PC-9 (cell line): ENCODE measurements around the gene COL27A1. TPM values are rescaled to one million over a fixed set of nuclear protein-coding genes. Genes with fewer than 3 reads are reported as not detected.
"Not testable (repeated sequence)": the region's sequence is repeated elsewhere in the genome, so short reads cannot be mapped to it uniquely, and the experiment has no call there.

Experiments used
- BruUV-seq: library from RNA; stranded (reverse); fragments of 400-500 nt; replicated peaks from 2 replicates; lab custom pipeline; 2021; lab: Mats Ljungman, UMichigan
- CTCF ChIA-PET: fragments of 300-600 bp; sonication (Branson Sonifier 250); formaldehyde crosslinking; loops from one replicate; lab custom pipeline; 2022; ENCODE audit warnings: antibody characterized with exemption; lab: Charles Lee
- POLR2A ChIA-PET: fragments of 300-600 bp; sonication (Branson Sonifier 250); formaldehyde crosslinking; loops from one replicate; lab custom pipeline; 2022; ENCODE audit warnings: antibody characterized with exemption; ENCODE audit not compliant: unreplicated experiment; lab: Charles Lee
- DNase-seq, 2 experiments: peaks; one replicate each; pipeline versions ENCODE4 v3.0.0 to v3.0.0-alpha.2; 2015 to 2022; ENCODE audit warnings: mixed read lengths in 1 of 2
- H2AFZ ChIP-seq: fragments of 200-600 bp; sonication (generic); 2 replicates; pipeline ENCODE4 v1.8.1; 2017; ENCODE audit warnings: antibody characterized with exemption
- H3F3A ChIP-seq: fragments of 200-600 bp; sonication (generic); 2 replicates; pipeline ENCODE4 v1.8.1; 2017; ENCODE audit warnings: antibody characterized with exemption, mild to moderate bottlenecking, low read depth; ENCODE audit not compliant: insufficient read depth
- H3K27ac ChIP-seq: fragments of 200-600 bp; sonication (generic); 2 replicates; pipeline ENCODE4 v1.6.1; 2016; ENCODE audit warnings: mixed run types
- H3K27me3 ChIP-seq: fragments of 200-600 bp; sonication (generic); 2 replicates; pipeline ENCODE4 v1.6.1; 2016; ENCODE audit warnings: low read depth, mixed run types; ENCODE audit not compliant: insufficient read depth
- H3K36me3 ChIP-seq: fragments of 200-600 bp; sonication (generic); 2 replicates; pipeline ENCODE4 v1.6.1; 2016; ENCODE audit warnings: low read depth, mixed run types
- H3K4me1 ChIP-seq: fragments of 200-600 bp; sonication (generic); replicated peaks from 2 replicates; pipeline ENCODE4 v1.6.1; 2016; ENCODE audit warnings: mixed run types; ENCODE audit not compliant: insufficient read depth
- H3K4me2 ChIP-seq: fragments of 200-600 bp; sonication (generic); 2 replicates; pipeline ENCODE4 v1.6.1; 2017; ENCODE audit warnings: mixed run types
- H3K4me3 ChIP-seq: fragments of 200-600 bp; sonication (generic); 2 replicates; pipeline ENCODE4 v1.6.1; 2016; ENCODE audit warnings: mixed run types
- H3K79me2 ChIP-seq: fragments of 200-600 bp; sonication (generic); 2 replicates; pipeline ENCODE4 v1.6.1; 2017; ENCODE audit warnings: low read depth, mixed run types
- H3K9me2 ChIP-seq: fragments of 200-600 bp; sonication (generic); 2 replicates; pipeline ENCODE4 v1.8.1; 2017; ENCODE audit warnings: mild to moderate bottlenecking; ENCODE audit not compliant: insufficient read depth
- H3K9me3 ChIP-seq: fragments of 200-600 bp; sonication (generic); 2 replicates; pipeline ENCODE4 v1.8.1; 2016; ENCODE audit warnings: low read depth; ENCODE audit not compliant: insufficient read depth
- H4K20me1 ChIP-seq: fragments of 200-600 bp; sonication (generic); 2 replicates; pipeline ENCODE4 v1.8.1; 2017; ENCODE audit not compliant: insufficient read depth
- CTCF ChIP-seq: fragments of 200-600 bp; sonication (generic); conservative IDR thresholded peaks from 2 replicates; pipeline ENCODE4 v1.6.1; 2017; ENCODE audit warnings: mixed run types, antibody characterized with exemption, mild to moderate bottlenecking, moderate library complexity
- EZH2 ChIP-seq: fragments of 200-600 bp; sonication (generic); IDR thresholded peaks from 2 replicates; pipeline ENCODE4 v1.8.0; 2017; ENCODE audit warnings: antibody characterized with exemption, low read depth
- intact Hi-C: fragments of 100-400 bp; cut with micrococcal nuclease; formaldehyde crosslinking; loops from one replicate; pipeline ENCODE4 v1.10.0; 2022; ENCODE audit not compliant: unreplicated experiment
- total RNA-seq: library from RNA; stranded (reverse); gene quantifications from 2 replicates; pipeline ENCODE4 v1.2.3, GENCODE V29; 2021

The COL27A1 gene
- total RNA-seq, 1 experiment from 2014 or later, result 0.39 TPM

GRCh38 chr9:114321759-114322158 lies 166.4 kb downstream of the COL27A1 start:
- no peak overlapping the region for H3K4me2 ChIP-seq
- H4K20me1 ChIP-seq, result no peaks in the 10 kb centered on the region
- no peak overlapping the region for H3K27ac ChIP-seq
- no TSS peak for BruUV-seq
- CTCF ChIA-PET, result no interaction called here
- H3K79me2 ChIP-seq, result no peaks in the 10 kb centered on the region
- POLR2A ChIA-PET, result interaction anchor here (0.7 kb wide), 1 partner anchor 184 kb away, joined by 5 read pairs; no protein-coding TSS in a partner anchor
- intact Hi-C loops, result no loop called here
- no peaks in the 10 kb centered on the region for H3K9me3 ChIP-seq
- TF ChIP-seq EZH2, result no peak
- TF ChIP-seq CTCF, result no peak
- no peak for DNase-seq
- no peaks in the 10 kb centered on the region for H3K9me2 ChIP-seq
- peaks cover 6% of the 10 kb centered on the region; the same call in 1 of the 2 replicates for H3K4me1 ChIP-seq
- peaks cover 9% of the 10 kb centered on the region; the same call in 1 of the 2 replicates for H3K27me3 ChIP-seq
- no peak overlapping the region for H2AFZ ChIP-seq
- no peak overlapping the region for H3K4me3 ChIP-seq
- no peaks in the 10 kb centered on the region for H3K36me3 ChIP-seq
- H3F3A ChIP-seq, result no peaks in the 10 kb centered on the region

GRCh38 chr9:114322160-114322818 lies 167.0 kb downstream of the COL27A1 start:
- H3K9me2 ChIP-seq, H3F3A ChIP-seq, H4K20me1 ChIP-seq, CTCF ChIA-PET, intact Hi-C loops, H3K36me3 ChIP-seq, H2AFZ ChIP-seq, H3K4me1 ChIP-seq, H3K4me2 ChIP-seq, BruUV-seq, H3K27me3 ChIP-seq, DNase-seq, H3K9me3 ChIP-seq, H3K27ac ChIP-seq, H3K4me3 ChIP-seq, H3K79me2 ChIP-seq: not testable (repeated sequence)
- POLR2A ChIA-PET, result interaction anchor here (0.7 kb wide), 1 partner anchor 184 kb away, joined by 5 read pairs; no protein-coding TSS in a partner anchor

DNA sequence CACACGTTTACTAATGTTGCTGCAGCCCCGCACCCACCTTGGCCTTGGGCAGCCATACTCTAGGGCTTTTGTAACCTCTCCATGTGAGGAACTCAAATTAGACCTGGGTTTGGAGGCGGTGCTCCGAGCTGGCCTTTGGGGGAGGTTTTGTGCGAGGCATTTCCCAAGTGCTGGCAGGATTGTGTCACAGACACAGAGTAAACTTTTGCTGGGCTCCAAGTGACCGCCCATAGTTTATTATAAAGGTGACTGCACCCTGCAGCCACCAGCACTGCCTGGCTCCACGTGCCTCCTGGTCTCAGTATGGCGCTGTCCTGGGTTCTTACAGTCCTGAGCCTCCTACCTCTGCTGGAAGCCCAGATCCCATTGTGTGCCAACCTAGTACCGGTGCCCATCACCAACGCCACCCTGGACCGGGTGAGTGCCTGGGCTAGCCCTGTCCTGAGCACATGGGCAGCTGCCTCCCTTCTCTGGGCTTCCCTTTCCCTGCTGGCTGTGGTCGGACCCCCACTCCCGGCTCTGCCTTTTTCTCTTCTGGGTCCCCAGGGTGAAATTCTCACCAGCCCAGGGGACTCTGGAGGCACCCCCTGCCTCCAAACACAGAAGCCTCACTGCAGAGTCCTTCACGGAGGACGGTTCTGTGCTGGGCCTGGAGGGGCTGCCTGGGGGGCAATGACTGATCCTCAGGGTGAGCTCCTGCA lies 167.6 kb downstream of the COL27A1 start, which contains the start of gene ORM1:
Gene ORM1, plus strand, starts transcription at position 268 of the 701 bp plus-strand sequence. Its CDS starts 36 bp downstream, at position 304.
- H3K79me2 ChIP-seq, CTCF ChIA-PET, H2AFZ ChIP-seq, H3F3A ChIP-seq, H3K9me2 ChIP-seq, H3K4me2 ChIP-seq, H3K4me3 ChIP-seq, H3K4me1 ChIP-seq, H3K27ac ChIP-seq, H3K27me3 ChIP-seq, H3K36me3 ChIP-seq, DNase-seq, H3K9me3 ChIP-seq, intact Hi-C loops, H4K20me1 ChIP-seq, BruUV-seq, POLR2A ChIA-PET: not testable (repeated sequence)

GRCh38 chr9:114323849-114324248 lies 168.5 kb downstream of the COL27A1 start:
- intact Hi-C loops, H3F3A ChIP-seq, CTCF ChIA-PET, POLR2A ChIA-PET, H3K4me1 ChIP-seq, H3K79me2 ChIP-seq, BruUV-seq, H3K27ac ChIP-seq, H3K27me3 ChIP-seq, H3K9me2 ChIP-seq, H3K4me2 ChIP-seq, H3K36me3 ChIP-seq, H2AFZ ChIP-seq, H3K9me3 ChIP-seq, H3K4me3 ChIP-seq, H4K20me1 ChIP-seq, DNase-seq: not testable (repeated sequence)
